Astrocyte (in vitro differentiated cells and primary cell): ENCODE results near the gene RGPD8.

Experiments used
- EZH2 ChIP-seq: IDR thresholded peaks from 2 replicates; pipeline ENCODE4 v1.6.1; 2012; ENCODE audit warnings: mild to moderate bottlenecking, low read length, inconsistent platforms; ENCODE audit not compliant: insufficient read depth
- TF ChIP-seq, protein P1 (sequence below): IDR thresholded peaks from 2 replicates; pipeline ENCODE4 v1.5.1; 2011; ENCODE audit warnings: low read depth, mild to moderate bottlenecking, inconsistent platforms, low read length, moderate library complexity; ENCODE audit not compliant: insufficient read depth

DNA sequence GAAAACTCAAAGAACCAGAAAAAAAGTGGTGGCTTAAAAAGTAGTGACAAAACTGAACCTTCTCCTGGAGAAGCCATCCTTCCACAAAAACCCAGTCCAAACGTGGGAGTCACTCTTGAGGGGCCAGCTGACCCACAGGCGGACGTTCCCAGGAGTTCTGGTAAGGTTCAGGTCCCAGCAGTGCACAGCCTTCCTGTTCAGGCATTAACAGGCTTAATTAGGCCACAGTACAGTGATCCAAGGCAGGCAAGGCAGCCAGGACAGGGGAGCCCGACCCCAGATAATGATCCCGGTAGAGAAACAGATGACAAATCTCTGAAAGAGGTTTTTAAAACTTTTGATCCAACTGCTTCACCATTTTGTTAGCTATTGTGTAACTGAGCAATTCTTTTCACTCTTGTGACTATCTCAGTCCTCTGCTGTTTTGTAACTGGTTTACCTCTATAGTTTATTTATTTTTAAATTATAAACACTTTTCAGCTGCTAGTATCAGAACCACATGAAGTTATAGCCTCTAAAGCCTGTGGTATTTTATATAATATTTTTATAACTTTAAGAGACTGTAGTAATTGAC is 101.2 kb downstream of the RGPD8 start:
- TF ChIP-seq, protein P1, sequence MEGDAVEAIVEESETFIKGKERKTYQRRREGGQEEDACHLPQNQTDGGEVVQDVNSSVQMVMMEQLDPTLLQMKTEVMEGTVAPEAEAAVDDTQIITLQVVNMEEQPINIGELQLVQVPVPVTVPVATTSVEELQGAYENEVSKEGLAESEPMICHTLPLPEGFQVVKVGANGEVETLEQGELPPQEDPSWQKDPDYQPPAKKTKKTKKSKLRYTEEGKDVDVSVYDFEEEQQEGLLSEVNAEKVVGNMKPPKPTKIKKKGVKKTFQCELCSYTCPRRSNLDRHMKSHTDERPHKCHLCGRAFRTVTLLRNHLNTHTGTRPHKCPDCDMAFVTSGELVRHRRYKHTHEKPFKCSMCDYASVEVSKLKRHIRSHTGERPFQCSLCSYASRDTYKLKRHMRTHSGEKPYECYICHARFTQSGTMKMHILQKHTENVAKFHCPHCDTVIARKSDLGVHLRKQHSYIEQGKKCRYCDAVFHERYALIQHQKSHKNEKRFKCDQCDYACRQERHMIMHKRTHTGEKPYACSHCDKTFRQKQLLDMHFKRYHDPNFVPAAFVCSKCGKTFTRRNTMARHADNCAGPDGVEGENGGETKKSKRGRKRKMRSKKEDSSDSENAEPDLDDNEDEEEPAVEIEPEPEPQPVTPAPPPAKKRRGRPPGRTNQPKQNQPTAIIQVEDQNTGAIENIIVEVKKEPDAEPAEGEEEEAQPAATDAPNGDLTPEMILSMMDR = no peak
- TF ChIP-seq EZH2 = no peak
